NOMO-1 treated with DMSO at 0.1 percent for 48 hours (cell line): ENCODE results near the gene ZDHHC1.
A peak's percentile ranks its signal among the peaks of the same experiment; 100 is the strongest.

Experiments used
- DNase-seq: peaks from one replicate; lab custom pipeline; 2025; ENCODE audit not compliant: unreplicated experiment; lab: John Stamatoyannopoulos, UW

ZDHHC1 gene

GRCh38 chr16:67448580-67448979 lies 32.3 kb upstream of the ZDHHC1 start:
- DNase-seq, result no peak

GRCh38 chr16:67447508-67448076 lies 31.3 kb upstream of the ZDHHC1 start:
- peak; percentile 57 for DNase-seq

GRCh38 chr16:67446968-67447507 lies 30.8 kb upstream of the ZDHHC1 start:
- DNase-seq, result no peak

- no peak for DNase-seq
Observed at GRCh38 chr16:67445913-67446907, 29.9 kb upstream of the ZDHHC1 start.

GRCh38 chr16:67445441-67445912 lies 29.2 kb upstream of the ZDHHC1 start:
- no peak for DNase-seq

- DNase-seq, result no peak
Observed at GRCh38 chr16:67445126-67445426, 28.8 kb upstream of the ZDHHC1 start.

GRCh38 chr16:67444259-67445125 lies 28.2 kb upstream of the ZDHHC1 start:
- DNase-seq, result no peak

- no peak for DNase-seq
Observed at GRCh38 chr16:67443265-67443664, 27.0 kb upstream of the ZDHHC1 start.

- DNase-seq, result no peak
Observed at GRCh38 chr16:67442581-67443255, 26.4 kb upstream of the ZDHHC1 start.

GRCh38 chr16:67441907-67442306 lies 25.6 kb upstream of the ZDHHC1 start:
- DNase-seq, result no peak

GRCh38 chr16:67441271-67441753 lies 25.0 kb upstream of the ZDHHC1 start:
- no peak for DNase-seq

- DNase-seq, result no peak
Observed at GRCh38 chr16:67438824-67439393, 22.6 kb upstream of the ZDHHC1 start.

GRCh38 chr16:67438098-67438791 lies 22.0 kb upstream of the ZDHHC1 start:
- no peak for DNase-seq

- no peak for DNase-seq
Observed at GRCh38 chr16:67437513-67437912, 21.2 kb upstream of the ZDHHC1 start.

GRCh38 chr16:67436640-67437193 lies 20.4 kb upstream of the ZDHHC1 start:
- no peak for DNase-seq

- no peak for DNase-seq
Observed at GRCh38 chr16:67435758-67436164, 19.5 kb upstream of the ZDHHC1 start.

- no peak for DNase-seq
Observed at GRCh38 chr16:67433131-67433719, 16.9 kb upstream of the ZDHHC1 start.

GRCh38 chr16:67432506-67432890 lies 16.2 kb upstream of the ZDHHC1 start:
- DNase-seq, result no peak
